Measurements from ENCODE around the gene SERPING1.

SERPING1 gene

GRCh38 chr11:57643802-57644201 is 46.3 kb downstream of the SERPING1 start:
- no peak for TF ChIP-seq CTCF (IDR thresholded peaks at IDR 0.05; ENCODE audit: low read depth, low read length)

DNA sequence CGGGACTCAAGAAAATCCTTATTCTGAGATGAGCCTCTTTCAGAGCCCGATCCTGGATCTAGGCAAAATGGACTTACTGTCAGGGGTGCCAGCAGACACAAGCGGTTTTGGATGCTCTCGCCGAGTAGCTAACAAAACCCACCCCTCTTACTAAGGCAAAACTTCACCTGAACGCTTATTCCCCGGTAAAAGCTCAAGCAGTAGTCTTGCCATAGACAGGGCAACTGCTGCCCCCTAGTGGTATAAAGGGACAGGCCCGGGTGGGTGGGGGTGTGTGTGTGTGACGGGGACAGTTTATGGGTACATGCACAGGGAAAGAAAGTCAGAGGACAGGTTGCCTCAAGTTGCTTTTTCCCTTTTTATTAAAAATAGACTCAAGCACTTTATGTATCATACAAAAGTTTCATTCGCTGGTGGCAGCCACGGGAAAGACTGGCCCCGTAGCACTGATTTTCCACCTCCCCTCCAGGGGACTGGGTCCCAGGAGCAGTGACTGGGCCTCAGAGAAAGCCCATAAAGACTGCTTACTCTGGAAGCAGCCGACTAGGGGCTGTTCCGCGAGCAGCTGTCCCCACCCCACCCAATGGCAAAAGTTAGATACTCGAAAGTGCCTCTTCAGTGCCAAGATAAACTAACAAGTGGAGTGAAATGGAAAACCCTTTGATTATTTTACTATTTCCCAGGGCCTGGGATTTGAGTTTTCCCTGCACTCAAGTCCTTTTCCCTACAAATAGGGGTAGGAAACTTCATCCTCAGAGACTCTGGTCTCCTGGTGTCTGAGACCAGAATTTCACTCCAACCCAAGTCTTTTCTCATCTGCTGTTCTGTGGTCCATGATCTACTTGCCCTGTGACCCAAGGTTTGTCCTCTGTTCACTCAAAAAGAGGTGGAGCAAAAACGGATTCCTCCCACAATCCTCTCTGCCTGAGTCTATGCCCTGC is 47.5 kb downstream of the SERPING1 start:
- peak; percentile 71 for TF ChIP-seq CTCF (IDR thresholded peaks at IDR 0.05; ENCODE audit: low read depth, low read length)
- H3K4me3 ChIP-seq (ENCODE audit: low read depth, low read length): no peak overlapping the region

More at GRCh38 chr11:57643802-57644201, 46.3 kb downstream of the SERPING1 start:
- no peak overlapping the region for H3K4me3 ChIP-seq (ENCODE audit: low read depth, low read length)

GRCh38 chr11:57645689-57646085 is 48.2 kb downstream of the SERPING1 start:
- no peak for TF ChIP-seq CTCF (IDR thresholded peaks at IDR 0.05; ENCODE audit: low read depth, low read length)
- H3K4me3 ChIP-seq (ENCODE audit: low read depth, low read length): no peak overlapping the region

- H3K4me3 ChIP-seq (ENCODE audit: low read depth, low read length): no peak overlapping the region
- TF ChIP-seq CTCF (IDR thresholded peaks at IDR 0.05; ENCODE audit: low read depth, low read length): no peak
Observed at GRCh38 chr11:57646194-57646798, 48.8 kb downstream of the SERPING1 start.

- H3K4me3 ChIP-seq (ENCODE audit: low read depth, low read length): no peak overlapping the region
- no peak for TF ChIP-seq CTCF (IDR thresholded peaks at IDR 0.05; ENCODE audit: low read depth, low read length)
Observed at GRCh38 chr11:57646799-57647303, 49.4 kb downstream of the SERPING1 start.

DNA sequence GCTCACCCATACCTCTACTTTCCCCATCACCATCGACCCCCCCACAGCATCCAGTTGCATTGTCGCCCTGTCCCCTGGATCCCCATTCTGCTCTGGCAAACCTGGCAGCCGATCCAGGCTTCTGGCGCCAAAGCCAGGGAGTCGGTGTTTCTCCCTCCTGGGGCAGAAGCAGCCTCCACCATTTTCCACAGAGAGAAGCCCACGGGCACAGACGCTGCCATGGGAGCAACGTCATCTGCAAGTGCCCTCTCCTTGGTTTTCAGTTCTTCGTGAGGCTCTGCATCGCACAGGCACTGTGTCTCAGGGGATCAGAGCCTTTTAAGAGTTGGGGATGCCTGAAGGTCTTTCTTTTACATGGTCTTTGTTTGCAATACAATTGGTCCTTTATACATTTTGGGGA is 49.9 kb downstream of the SERPING1 start:
- no peak overlapping the region for H3K4me3 ChIP-seq (ENCODE audit: low read depth, low read length)
- no peak for TF ChIP-seq CTCF (IDR thresholded peaks at IDR 0.05; ENCODE audit: low read depth, low read length)
